Endothelial cell of umbilical vein (primary cell): Measurements from ENCODE around the gene ESYT2. TPM values are rescaled to one million over a fixed set of nuclear protein-coding genes. Genes with fewer than 3 reads are reported as not detected.

ENCODE experiments used
- BruUV-seq: library from RNA; stranded (reverse); fragments of 400-500 nt; replicated peaks from 2 replicates; lab custom pipeline; 2021; lab: Mats Ljungman, UMichigan
- CTCF ChIA-PET: fragments of 300-600, 350-600 bp; sonication (Branson Sonifier 250); formaldehyde crosslinking; loops from one replicate; lab custom pipeline; 2021; ENCODE audit warnings: antibody characterized with exemption, inconsistent platforms; lab: Charles Lee
- POLR2A ChIA-PET: fragments of 300-600, 350-600 bp; sonication (Branson Sonifier 250); formaldehyde crosslinking; loops from one replicate; lab custom pipeline; 2021; ENCODE audit warnings: antibody characterized with exemption, inconsistent platforms; lab: Charles Lee
- DNase-seq: peaks from one replicate; pipeline ENCODE4 v3.0.0-alpha.2; 2011; ENCODE audit warnings: low read depth, low spot score
- FAIRE-seq: peaks from 2 replicates; lab custom pipeline; 2011; peaks lifted over from hg19 to GRCh38; lab: Jason Lieb, UNC
- H2AFZ ChIP-seq: 2 replicates; pipeline ENCODE4 v1.6.0; 2012; ENCODE audit warnings: low read depth, low read length, control low read depth, inconsistent platforms
- H3K27ac ChIP-seq: 2 replicates; pipeline ENCODE4 v1.5.1; 2011; ENCODE audit warnings: low read depth, mild to moderate bottlenecking, control low read depth, low read length, moderate library complexity; ENCODE audit not compliant: insufficient read depth
- H3K27me3 ChIP-seq, 2 experiments: 2 replicates each; pipeline versions ENCODE4 v1.6.0 to v1.6.1; 2011; ENCODE audit warnings: low read length in 2 of 2, mixed read lengths in 1 of 2; ENCODE audit not compliant: control insufficient read depth in 2 of 2, insufficient read depth in 2 of 2
- H3K36me3 ChIP-seq, 2 experiments: 2 replicates in 1 of 2; 3 replicates in 1 of 2; pipeline ENCODE4 v1.5.1; 2011; ENCODE audit warnings: low read length in 2 of 2, mild to moderate bottlenecking in 1 of 2, moderate library complexity in 1 of 2; ENCODE audit not compliant: control insufficient read depth in 2 of 2, insufficient read depth in 2 of 2; ENCODE audit errors: extremely low read depth in 1 of 2
- H3K4me1 ChIP-seq: 3 replicates; pipeline ENCODE4 v1.5.1; 2011; ENCODE audit warnings: mild to moderate bottlenecking, low read length; ENCODE audit not compliant: control insufficient read depth, insufficient read depth; ENCODE audit errors: extremely low read depth
- H3K4me2 ChIP-seq: 2 replicates; pipeline ENCODE4 v1.6.1; 2011; ENCODE audit warnings: low read length, control low read depth, mixed read lengths; ENCODE audit not compliant: insufficient read depth
- H3K4me3 ChIP-seq, 3 experiments: fragments of 200-600 bp in 1 of 3; sonication (generic), shearing (Covaris generic) in 1 of 3; replicated peaks in 1 of 3; 2 replicates each; pipeline ENCODE4 v1.5.1; 2011 to 2016; ENCODE audit warnings: control low read depth in 3 of 3, low read length in 3 of 3, mild to moderate bottlenecking in 2 of 3, inconsistent platforms in 1 of 3, low read depth in 1 of 3, moderate library complexity in 1 of 3; ENCODE audit not compliant: insufficient read depth in 1 of 3
- H3K79me2 ChIP-seq: 2 replicates; pipeline ENCODE4 v1.6.0; 2012; ENCODE audit warnings: low read length, inconsistent platforms; ENCODE audit not compliant: control insufficient read depth, insufficient read depth
- H3K9ac ChIP-seq: replicated peaks from 2 replicates; pipeline ENCODE3; 2011; ENCODE audit warnings: low read length, control low read depth; ENCODE audit not compliant: insufficient read depth; ENCODE audit errors: extremely low read depth
- H3K9me1 ChIP-seq: replicated peaks from 3 replicates; pipeline ENCODE4 v1.6.0; 2011; ENCODE audit warnings: mild to moderate bottlenecking, low read length; ENCODE audit not compliant: control insufficient read depth, insufficient read depth; ENCODE audit errors: extremely low read depth
- H3K9me3 ChIP-seq: replicated peaks from 2 replicates; pipeline ENCODE4 v1.5.1; 2012; ENCODE audit warnings: low read length, inconsistent platforms; ENCODE audit not compliant: control insufficient read depth, insufficient read depth
- H4K20me1 ChIP-seq: replicated peaks from 2 replicates; pipeline ENCODE3; 2011; ENCODE audit warnings: mild to moderate bottlenecking, low read length; ENCODE audit not compliant: control insufficient read depth, insufficient read depth; ENCODE audit errors: extremely low read depth
- CTCF ChIP-seq, 2 donors: IDR thresholded peaks; 1 replicate in 1 of 2; 2 replicates in 1 of 2; pipeline ENCODE4 v1.5.1; 2011; ENCODE audit warnings: low read length in 2 of 2, mild to moderate bottlenecking in 2 of 2, moderate library complexity in 2 of 2, control low read depth in 1 of 2, inconsistent platforms in 1 of 2, low read depth in 1 of 2; ENCODE audit not compliant: insufficient read depth in 1 of 2; ENCODE audit errors: extremely low read depth in 1 of 2
- EZH2 ChIP-seq: IDR thresholded peaks from 2 replicates; pipeline ENCODE4 v1.6.1; 2012; ENCODE audit warnings: borderline replicate concordance, low read depth, mild to moderate bottlenecking, moderate library complexity, low read length, inconsistent platforms; ENCODE audit not compliant: severe bottlenecking
- FOS ChIP-seq: IDR thresholded peaks from 2 replicates; pipeline ENCODE4 v1.6.1; 2011; ENCODE audit warnings: mild to moderate bottlenecking, low read length, moderate library complexity, borderline replicate concordance; ENCODE audit not compliant: insufficient read depth
- JUN ChIP-seq: IDR thresholded peaks from 2 replicates; pipeline ENCODE4 v1.6.1; 2011; ENCODE audit warnings: borderline replicate concordance, low read depth; ENCODE audit not compliant: insufficient read length, insufficient read depth
- MYC ChIP-seq: IDR thresholded peaks from one replicate; pipeline ENCODE4 v1.6.1; 2011; ENCODE audit warnings: mild to moderate bottlenecking, low read depth, low read length
- POLR2A ChIP-seq: IDR thresholded peaks from 2 replicates; pipeline ENCODE4 v1.6.1; 2012; ENCODE audit warnings: low read depth, mild to moderate bottlenecking, control low read depth, low read length
- POLR2AphosphoS5 ChIP-seq: IDR thresholded peaks from 2 replicates; pipeline ENCODE4 v1.6.1; 2012; ENCODE audit warnings: low read depth, mild to moderate bottlenecking, control low read depth, low read length, moderate library complexity; ENCODE audit not compliant: insufficient read depth
- dilution Hi-C: fragments of 300-500 bp; cut with MboI; formaldehyde crosslinking; loops from one replicate; pipeline ENCODE4 v1.15.0; 2019; ENCODE audit warnings: low sequenced_read_pairs; ENCODE audit not compliant: extremely low pct_ligation_motif_present
- intact Hi-C: fragments of 100-400 bp; cut with micrococcal nuclease; formaldehyde crosslinking; loops from one replicate; pipeline ENCODE4 v1.10.0; 2022
- polyA plus RNA-seq, 4 experiments: library from polyadenylated mRNA; depleted of rRNA in 3 of 4; stranded (reverse) in 3 of 4; unstranded in 1 of 4; fragments of >200 nt; gene quantifications; 2 replicates each; pipeline versions ENCODE4 v1.2.1 to v1.2.3, GENCODE V29; 2011 to 2012; ENCODE audit warnings: missing spikeins in 1 of 4
- total RNA-seq: library from RNA; stranded (reverse); gene quantifications from 2 replicates; pipeline ENCODE4 v1.2.3, GENCODE V29; 2021
- TF ChIP-seq, protein P1 (sequence below): IDR thresholded peaks from 2 replicates; pipeline ENCODE4 v1.6.1; 2011; ENCODE audit not compliant: insufficient read depth, insufficient read length

Gene ESYT2
- total and polyA plus RNA-seq, 2 donors (not counting 3 experiments of a cell fraction or from before 2014, with no cell fraction given), result 18.8 to 46.6 TPM

DNA sequence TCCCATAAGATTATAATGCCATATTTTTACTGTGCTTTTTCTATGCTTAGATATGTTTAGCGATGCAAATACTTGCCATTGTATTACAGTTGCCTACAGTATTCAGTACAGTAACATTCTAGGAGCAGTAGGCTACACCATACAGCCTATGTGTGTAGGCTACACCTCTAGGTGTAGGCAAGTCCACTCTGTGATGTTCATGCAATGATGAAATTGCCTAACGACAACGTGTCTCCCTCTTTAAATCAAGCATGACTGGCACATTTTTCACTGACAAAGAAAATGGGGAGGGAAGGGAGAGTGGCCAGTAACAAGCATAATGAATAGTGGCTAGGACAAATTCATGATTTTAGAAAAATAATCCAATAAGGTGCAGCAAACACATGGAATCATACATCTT is 126.4 kb downstream of the ESYT2 start:
- Histone ChIP-seq H2AFZ (no peak overlapping the region), H3K4me3 (peak overlapping the region in 1 of 3 experiments; percentile 89), H3K27me3 (no peaks in the 10 kb centered on the region), H3K9ac (no peak overlapping the region), H4K20me1 (no peaks in the 10 kb centered on the region), H3K79me2 (peaks cover 57% of the 10 kb centered on the region), H3K27ac (no peak overlapping the region), H3K4me1 (peaks cover 24% of the 10 kb centered on the region), H3K4me2 (peak overlapping the region; percentile 86), H3K9me3 (no peaks in the 10 kb centered on the region), H3K36me3 (peaks cover 0 to 2% of the 10 kb centered on the region in 2 experiments), H3K9me1 (no peaks in the 10 kb centered on the region)
- DNase-seq (no peak), FAIRE-seq (no peak)
- TF ChIP-seq POLR2AphosphoS5 (no peak), POLR2A (no peak), FOS (no peak), CTCF (IDR thresholded peaks at IDR 0.05; ENCODE audit: extremely low read depth in 1 of 2, insufficient read depth in 1 of 2, low read depth in 1 of 2, low read length in 2 of 2) (no peak), MYC (no peak), EZH2 (no peak), JUN (no peak)
- TF ChIP-seq, protein P1, sequence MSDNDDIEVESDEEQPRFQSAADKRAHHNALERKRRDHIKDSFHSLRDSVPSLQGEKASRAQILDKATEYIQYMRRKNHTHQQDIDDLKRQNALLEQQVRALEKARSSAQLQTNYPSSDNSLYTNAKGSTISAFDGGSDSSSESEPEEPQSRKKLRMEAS, result no peak
- ChIA-PET POLR2A (no interaction called here), CTCF (no interaction called here)
- BruUV-seq, result TSS peak; percentile 32
- dilution Hi-C loops, result no loop called here
- intact Hi-C loops, result no loop called here
